ENCODE results near the gene PDGFRB.

- no peak for TF ChIP-seq CTCF (IDR thresholded peaks at IDR 0.05; ENCODE audit: low read depth, low read length, missing input control)
- no peak for TF ChIP-seq MAX (IDR thresholded peaks at IDR 0.05)
- no peak for TF ChIP-seq ATF3 (IDR thresholded peaks at IDR 0.05)
- TF ChIP-seq SP1 (IDR thresholded peaks at IDR 0.05) = no peak
- no peak for TF ChIP-seq TAF1 (conservative IDR thresholded peaks at IDR 0.05)
- no peak for TF ChIP-seq EGR1 (IDR thresholded peaks at IDR 0.05; ENCODE audit: low read depth in 2 of 2)
- no peak for TF ChIP-seq GABPA (IDR thresholded peaks at IDR 0.05 in 1 of 2, conservative IDR thresholded peaks at IDR 0.05 in 1 of 2)
- TF ChIP-seq RAD21 (IDR thresholded peaks at IDR 0.05) = no peak
- TF ChIP-seq NR2F2 (IDR thresholded peaks at IDR 0.05) = no peak
- TF ChIP-seq HNF4A (conservative IDR thresholded peaks at IDR 0.05) = no peak
- no peak for TF ChIP-seq ZBTB33 (IDR thresholded peaks at IDR 0.05)
- no peak for TF ChIP-seq YY1 (IDR thresholded peaks at IDR 0.05)
Observed at GRCh38 chr5:150146862-150147601, 8.6 kb downstream of the PDGFRB start.
